ENCODE measurements around the gene OR52E5. TPM values are rescaled to one million over a fixed set of nuclear protein-coding genes. Genes with fewer than 3 reads are reported as not detected.

OR52E5 gene
- total RNA-seq, 1 experiment from 2014 or later, result not detected

DNA sequence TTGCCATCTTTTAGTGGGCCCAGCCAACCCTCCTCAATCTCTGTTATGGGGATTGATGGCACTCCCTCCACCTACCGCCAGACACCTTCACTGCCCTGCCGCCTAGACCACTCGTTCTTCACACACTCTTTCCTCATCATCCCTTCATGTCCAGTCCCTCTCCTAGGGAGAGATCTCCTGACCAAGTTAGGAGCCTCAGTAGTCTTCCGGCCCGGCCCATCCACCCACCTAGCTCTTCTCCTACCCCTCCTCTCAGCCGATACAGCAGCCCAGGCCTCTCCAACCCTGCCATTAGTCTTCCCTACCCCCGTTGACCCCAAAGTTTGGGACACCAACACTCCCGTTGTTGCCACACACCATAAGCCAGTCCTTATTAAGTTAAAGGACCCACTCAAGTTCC lies 38.1 kb downstream of the OR52E5 start:
- BruUV-seq (replicated peaks), result no TSS peak
- Histone ChIP-seq H3K36me3 (ENCODE audit: control insufficient read depth, insufficient read depth, low read length) (no peaks in the 10 kb centered on the region), H3K4me3 (ENCODE audit: low read depth, low read length) (no peak overlapping the region), H3K9me3 (no peaks in the 10 kb centered on the region), H3K4me1 (no peaks in the 10 kb centered on the region), H3K27me3 (replicated peaks; ENCODE audit: control insufficient read depth, insufficient read depth, low read length) (no peaks in the 10 kb centered on the region)
- H3K4me1 Mint-ChIP-seq (ENCODE audit: low read depth, unreplicated experiment), result no peaks in the 10 kb centered on the region
- H3K4me3 Mint-ChIP-seq (ENCODE audit: unreplicated experiment), result no peak overlapping the region
- H3K9me3 Mint-ChIP-seq (ENCODE audit: unreplicated experiment), result peaks cover 45% of the 10 kb centered on the region
- ChIA-PET POLR2A (no interaction called here), CTCF (no interaction called here)
- DNase-seq, result no peak
- H3K27ac Mint-ChIP-seq (ENCODE audit: unreplicated experiment), result no peak overlapping the region
- intact Hi-C loops (cut with micrococcal nuclease; ENCODE audit: unreplicated experiment), result no loop called here
- TF ChIP-seq, protein P1, sequence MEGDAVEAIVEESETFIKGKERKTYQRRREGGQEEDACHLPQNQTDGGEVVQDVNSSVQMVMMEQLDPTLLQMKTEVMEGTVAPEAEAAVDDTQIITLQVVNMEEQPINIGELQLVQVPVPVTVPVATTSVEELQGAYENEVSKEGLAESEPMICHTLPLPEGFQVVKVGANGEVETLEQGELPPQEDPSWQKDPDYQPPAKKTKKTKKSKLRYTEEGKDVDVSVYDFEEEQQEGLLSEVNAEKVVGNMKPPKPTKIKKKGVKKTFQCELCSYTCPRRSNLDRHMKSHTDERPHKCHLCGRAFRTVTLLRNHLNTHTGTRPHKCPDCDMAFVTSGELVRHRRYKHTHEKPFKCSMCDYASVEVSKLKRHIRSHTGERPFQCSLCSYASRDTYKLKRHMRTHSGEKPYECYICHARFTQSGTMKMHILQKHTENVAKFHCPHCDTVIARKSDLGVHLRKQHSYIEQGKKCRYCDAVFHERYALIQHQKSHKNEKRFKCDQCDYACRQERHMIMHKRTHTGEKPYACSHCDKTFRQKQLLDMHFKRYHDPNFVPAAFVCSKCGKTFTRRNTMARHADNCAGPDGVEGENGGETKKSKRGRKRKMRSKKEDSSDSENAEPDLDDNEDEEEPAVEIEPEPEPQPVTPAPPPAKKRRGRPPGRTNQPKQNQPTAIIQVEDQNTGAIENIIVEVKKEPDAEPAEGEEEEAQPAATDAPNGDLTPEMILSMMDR (IDR thresholded peaks at IDR 0.05; ENCODE audit: insufficient read depth in 1 of 2, low read depth in 1 of 2, low read length in 1 of 2, severe bottlenecking in 1 of 2, unreplicated experiment in 1 of 2), result no peak
- H3K36me3 Mint-ChIP-seq (ENCODE audit: insufficient read depth, unreplicated experiment), result no peaks in the 10 kb centered on the region
- H3K27me3 Mint-ChIP-seq (ENCODE audit: insufficient read depth, unreplicated experiment), result peaks cover 5% of the 10 kb centered on the region

DNA sequence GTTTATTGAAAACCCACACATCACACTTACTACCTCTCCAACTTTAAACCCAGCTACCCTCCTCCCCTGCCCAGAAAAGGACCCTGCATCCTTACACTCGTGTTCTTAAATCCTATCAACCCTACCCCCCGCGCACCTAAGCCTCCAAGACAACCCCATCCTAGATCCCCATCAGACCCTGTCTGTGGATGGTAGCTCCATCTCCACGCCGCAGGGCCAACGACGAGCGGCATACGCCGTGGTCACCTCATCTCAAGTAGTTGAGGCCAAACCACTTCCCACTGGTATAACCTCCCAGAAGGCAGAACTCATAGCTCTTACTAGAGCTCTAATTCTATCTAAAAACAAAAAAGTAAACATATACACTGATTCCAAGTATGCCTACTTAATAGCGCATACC lies 39.7 kb downstream of the OR52E5 start:
- CTCF ChIA-PET, result no interaction called here

GRCh38 chr11:5933116-5933515 lies 40.1 kb downstream of the OR52E5 start:
- Histone ChIP-seq H3K4me1 (no peaks in the 10 kb centered on the region), H3K4me3 (ENCODE audit: low read depth, low read length) (no peak overlapping the region), H3K27me3 (replicated peaks; ENCODE audit: control insufficient read depth, insufficient read depth, low read length) (no peaks in the 10 kb centered on the region), H3K36me3 (ENCODE audit: control insufficient read depth, insufficient read depth, low read length) (no peaks in the 10 kb centered on the region), H3K9me3 (no peaks in the 10 kb centered on the region)
- Mint-ChIP-seq H3K36me3 (ENCODE audit: insufficient read depth, unreplicated experiment) (no peaks in the 10 kb centered on the region), H3K27me3 (ENCODE audit: insufficient read depth, unreplicated experiment) (peaks cover 5% of the 10 kb centered on the region), H3K4me3 (ENCODE audit: unreplicated experiment) (no peak overlapping the region), H3K27ac (ENCODE audit: unreplicated experiment) (no peak overlapping the region), H3K4me1 (ENCODE audit: low read depth, unreplicated experiment) (no peaks in the 10 kb centered on the region), H3K9me3 (ENCODE audit: unreplicated experiment) (peaks cover 52% of the 10 kb centered on the region)
- BruUV-seq (replicated peaks), result no TSS peak
- no peak for DNase-seq
- TF ChIP-seq, protein P1 (IDR thresholded peaks at IDR 0.05; ENCODE audit: insufficient read depth in 1 of 2, low read depth in 1 of 2, low read length in 1 of 2, severe bottlenecking in 1 of 2, unreplicated experiment in 1 of 2), result no peak
- ChIA-PET CTCF (no interaction called here), POLR2A (no interaction called here)
- intact Hi-C loops (cut with micrococcal nuclease; ENCODE audit: unreplicated experiment), result no loop called here

More for the DNA sequence above, 39.7 kb downstream of the OR52E5 start:
- POLR2A ChIA-PET, result no interaction called here
- Histone ChIP-seq H3K4me3 (ENCODE audit: low read depth, low read length) (no peak overlapping the region), H3K4me1 (no peaks in the 10 kb centered on the region), H3K9me3 (no peaks in the 10 kb centered on the region), H3K27me3 (replicated peaks; ENCODE audit: control insufficient read depth, insufficient read depth, low read length) (no peaks in the 10 kb centered on the region), H3K36me3 (ENCODE audit: control insufficient read depth, insufficient read depth, low read length) (no peaks in the 10 kb centered on the region)
- no peaks in the 10 kb centered on the region for H3K4me1 Mint-ChIP-seq (ENCODE audit: low read depth, unreplicated experiment)
- peaks cover 5% of the 10 kb centered on the region for H3K27me3 Mint-ChIP-seq (ENCODE audit: insufficient read depth, unreplicated experiment)
- DNase-seq, result no peak
- no peak overlapping the region for H3K4me3 Mint-ChIP-seq (ENCODE audit: unreplicated experiment)
- intact Hi-C loops (cut with micrococcal nuclease; ENCODE audit: unreplicated experiment), result no loop called here
- H3K9me3 Mint-ChIP-seq (ENCODE audit: unreplicated experiment), result peaks cover 51% of the 10 kb centered on the region
- H3K27ac Mint-ChIP-seq (ENCODE audit: unreplicated experiment), result no peak overlapping the region
- no peaks in the 10 kb centered on the region for H3K36me3 Mint-ChIP-seq (ENCODE audit: insufficient read depth, unreplicated experiment)
- TF ChIP-seq, protein P1 (IDR thresholded peaks at IDR 0.05; ENCODE audit: insufficient read depth in 1 of 2, low read depth in 1 of 2, low read length in 1 of 2, severe bottlenecking in 1 of 2, unreplicated experiment in 1 of 2), result no peak
- BruUV-seq (replicated peaks), result no TSS peak
